GM12873 (cell line): ENCODE data around the gene MAN1A1.

ENCODE experiments used
- TF ChIP-seq, protein P1 (sequence below): IDR thresholded peaks from 2 replicates; pipeline ENCODE4 v1.5.1; 2012; ENCODE audit warnings: low read depth, mild to moderate bottlenecking, moderate library complexity, low read length, control low read depth; ENCODE audit not compliant: insufficient read depth; ENCODE audit errors: missing control alignments

MAN1A1 gene

DNA sequence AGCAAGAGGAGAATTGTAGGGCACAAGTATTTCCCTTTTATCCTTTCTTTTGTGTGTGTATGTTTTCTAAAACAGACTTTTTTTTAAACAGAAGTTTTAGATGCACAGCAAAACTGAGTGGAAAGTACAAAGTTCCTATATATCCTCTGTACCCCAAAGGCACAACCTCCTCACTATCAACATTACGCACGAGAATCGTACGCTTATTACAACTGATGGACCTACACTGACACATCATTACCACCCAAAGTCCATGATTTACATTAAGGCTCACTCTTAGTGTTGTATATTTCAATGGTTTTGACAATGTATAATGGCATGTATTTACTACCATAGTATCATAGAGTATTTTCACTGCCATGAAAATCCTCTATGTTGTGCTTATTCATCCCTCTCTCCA is 32.6 kb downstream of the MAN1A1 start:
- TF ChIP-seq, protein P1, sequence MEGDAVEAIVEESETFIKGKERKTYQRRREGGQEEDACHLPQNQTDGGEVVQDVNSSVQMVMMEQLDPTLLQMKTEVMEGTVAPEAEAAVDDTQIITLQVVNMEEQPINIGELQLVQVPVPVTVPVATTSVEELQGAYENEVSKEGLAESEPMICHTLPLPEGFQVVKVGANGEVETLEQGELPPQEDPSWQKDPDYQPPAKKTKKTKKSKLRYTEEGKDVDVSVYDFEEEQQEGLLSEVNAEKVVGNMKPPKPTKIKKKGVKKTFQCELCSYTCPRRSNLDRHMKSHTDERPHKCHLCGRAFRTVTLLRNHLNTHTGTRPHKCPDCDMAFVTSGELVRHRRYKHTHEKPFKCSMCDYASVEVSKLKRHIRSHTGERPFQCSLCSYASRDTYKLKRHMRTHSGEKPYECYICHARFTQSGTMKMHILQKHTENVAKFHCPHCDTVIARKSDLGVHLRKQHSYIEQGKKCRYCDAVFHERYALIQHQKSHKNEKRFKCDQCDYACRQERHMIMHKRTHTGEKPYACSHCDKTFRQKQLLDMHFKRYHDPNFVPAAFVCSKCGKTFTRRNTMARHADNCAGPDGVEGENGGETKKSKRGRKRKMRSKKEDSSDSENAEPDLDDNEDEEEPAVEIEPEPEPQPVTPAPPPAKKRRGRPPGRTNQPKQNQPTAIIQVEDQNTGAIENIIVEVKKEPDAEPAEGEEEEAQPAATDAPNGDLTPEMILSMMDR, result no peak

DNA sequence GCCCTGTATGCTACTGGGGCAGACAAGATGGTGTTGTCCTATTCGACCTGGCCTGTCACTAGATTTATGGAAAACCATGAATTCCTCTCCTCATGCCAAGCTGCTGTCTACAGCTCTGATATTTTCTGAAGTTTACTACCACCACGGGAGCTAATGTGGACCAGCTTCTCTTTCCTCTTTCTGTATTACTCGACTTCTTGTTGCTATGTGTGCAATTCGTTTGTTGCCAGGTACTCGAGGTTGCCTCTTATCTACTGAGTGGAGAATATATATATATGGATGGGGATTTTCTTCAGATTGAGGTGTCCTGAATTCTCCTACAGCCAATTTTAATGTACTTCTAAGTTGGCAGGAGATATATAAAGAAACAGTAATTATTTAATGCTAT is 34.7 kb downstream of the MAN1A1 start:
- TF ChIP-seq, protein P1, result no peak

DNA sequence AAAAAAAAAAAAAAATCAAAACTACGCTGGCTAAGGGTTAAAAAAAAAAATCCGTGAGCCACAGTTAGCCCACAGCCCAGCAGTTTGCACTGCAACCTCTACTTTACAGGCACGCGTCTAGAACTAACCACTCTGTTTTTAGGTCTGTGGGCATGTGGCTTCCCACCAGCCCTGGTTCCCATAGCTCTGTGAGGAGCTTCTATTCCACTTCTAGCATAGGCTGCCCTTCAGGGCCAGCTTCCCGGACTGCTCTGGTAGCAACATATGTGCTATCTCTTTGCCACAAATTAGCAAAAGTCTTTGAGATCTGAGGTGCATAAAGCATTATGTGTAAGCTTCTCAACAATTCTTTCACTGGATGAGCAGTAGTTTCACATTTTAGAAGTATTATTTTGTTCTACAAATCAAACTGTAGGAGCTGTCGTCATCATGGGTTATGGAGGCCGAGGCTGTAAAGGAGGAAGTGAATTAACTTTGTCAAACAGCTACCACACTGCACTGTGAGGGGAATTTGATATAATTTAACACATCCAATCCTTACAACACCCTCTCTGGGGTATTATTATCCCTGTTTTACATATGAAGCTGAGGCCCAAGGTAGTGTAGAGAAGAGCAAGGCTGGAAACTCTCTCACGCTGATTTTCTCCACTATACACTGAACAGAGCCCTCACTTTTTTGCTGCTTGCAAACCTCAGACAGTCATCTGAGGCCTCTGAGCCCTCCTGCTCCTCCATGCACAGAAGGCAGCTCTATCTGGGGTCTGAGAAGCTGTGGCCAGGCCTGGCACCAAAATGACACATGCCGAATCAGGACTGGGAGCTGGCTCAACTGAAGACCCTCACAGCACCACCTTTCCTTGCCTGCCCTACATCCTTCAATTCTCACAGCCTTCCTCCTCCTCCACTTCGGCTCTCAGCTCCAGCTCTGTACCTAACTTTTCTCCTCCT is 35.4 kb downstream of the MAN1A1 start:
- TF ChIP-seq, protein P1, result no peak

DNA sequence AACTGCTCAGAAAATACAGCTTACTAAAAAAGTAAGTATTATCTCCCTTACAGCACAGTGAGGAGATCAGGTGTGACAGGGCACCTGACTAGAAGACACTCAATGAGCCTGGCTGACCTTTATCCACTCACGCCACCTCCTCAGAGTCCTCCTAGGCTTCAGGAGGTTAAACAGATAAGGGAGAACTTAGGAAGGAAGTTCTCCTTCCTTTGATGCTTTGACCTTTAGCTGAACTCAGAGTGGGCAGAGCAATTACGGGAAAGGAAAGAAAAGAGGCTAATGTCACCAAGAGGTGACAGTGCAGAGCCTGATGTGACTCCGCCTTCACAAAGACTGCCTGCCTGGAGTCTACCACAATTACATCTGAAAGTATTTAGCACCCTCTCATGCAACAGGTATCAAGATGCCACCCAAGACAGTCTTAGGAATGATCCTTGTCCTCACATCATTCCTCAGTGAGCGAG is 36.7 kb downstream of the MAN1A1 start:
- TF ChIP-seq, protein P1, result no peak

DNA sequence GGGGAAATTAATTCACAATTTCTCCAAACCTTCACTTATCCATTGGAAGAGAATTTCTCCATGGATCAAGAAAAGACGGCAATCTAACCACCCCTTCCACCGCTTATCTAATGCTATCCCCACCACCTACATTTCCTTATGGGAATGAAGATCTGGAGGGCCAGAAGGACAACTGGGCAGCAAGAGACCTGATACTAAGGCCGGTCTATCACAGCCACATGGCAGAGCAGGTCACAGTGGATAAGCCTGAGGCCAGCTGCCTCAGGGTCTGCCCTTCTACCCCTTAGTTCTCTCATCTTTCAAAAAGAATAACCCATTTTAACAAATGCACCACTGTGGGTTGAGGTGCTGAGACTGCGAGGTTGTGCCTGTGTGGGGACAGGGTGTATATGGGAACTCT is 37.1 kb downstream of the MAN1A1 start:
- TF ChIP-seq, protein P1, result no peak

DNA sequence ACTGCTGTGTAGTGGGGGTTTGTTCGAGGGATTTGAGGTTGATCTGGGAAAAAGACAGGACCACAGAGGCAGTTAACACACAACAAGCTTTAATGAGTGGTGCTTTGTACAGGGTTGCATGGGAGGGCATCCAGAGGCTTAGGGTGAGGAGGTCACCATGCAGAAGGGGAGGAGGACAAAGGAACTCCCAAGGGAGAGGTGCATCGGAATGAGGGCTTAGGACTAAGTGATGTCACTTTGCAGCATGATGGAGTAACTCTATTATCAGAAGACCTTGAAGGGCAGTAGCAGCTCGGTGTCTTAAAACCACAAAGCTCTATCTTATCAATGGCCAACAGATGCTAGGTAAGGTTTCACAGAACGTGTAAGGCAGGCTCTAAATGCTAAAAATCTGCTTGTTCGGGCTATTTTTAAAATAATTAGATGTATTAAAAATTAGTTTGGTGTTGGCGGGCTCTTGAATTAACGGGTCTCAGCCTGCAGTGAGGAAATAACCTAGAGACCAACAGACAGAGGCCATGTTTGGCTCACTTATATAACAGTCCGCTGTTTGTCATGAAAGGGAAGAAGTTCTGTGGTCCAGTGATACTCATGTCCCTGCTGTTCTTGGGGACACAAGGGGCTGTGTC is 37.9 kb downstream of the MAN1A1 start:
- TF ChIP-seq, protein P1, result no peak

DNA sequence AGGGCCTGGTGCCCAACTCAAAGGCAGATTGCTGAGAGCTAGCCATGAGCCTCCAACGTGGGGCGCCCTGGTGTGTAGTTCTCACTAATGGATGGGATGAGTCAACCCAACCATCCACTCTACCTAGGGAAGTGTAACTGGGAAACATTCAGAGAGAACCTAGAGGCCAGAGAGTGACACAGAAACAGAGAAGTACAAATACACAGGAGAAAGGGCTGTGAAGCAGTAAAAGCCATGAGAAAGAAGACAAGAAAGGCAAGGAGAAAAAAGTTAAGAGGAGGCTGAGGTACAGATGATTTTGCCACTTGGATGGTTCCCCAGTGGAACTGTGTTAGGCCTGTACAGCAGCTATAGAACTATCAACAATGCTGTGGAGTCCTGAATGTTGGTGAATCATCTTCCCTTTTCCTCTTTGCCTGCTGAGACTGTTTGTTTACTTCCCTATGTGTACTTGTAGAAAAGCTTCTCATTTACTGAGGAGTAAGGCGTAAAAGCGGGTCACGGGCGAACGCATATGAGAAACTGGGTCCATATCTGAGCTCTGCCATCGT is 39.0 kb downstream of the MAN1A1 start:
- TF ChIP-seq, protein P1, result no peak
